CD4-positive, alpha-beta T cell treated with Interleukin-4 for 1 hour (primary cell): ENCODE data around the gene CFAP73.
"Not testable (repeated sequence)": the region's sequence is repeated elsewhere in the genome, so short reads cannot be mapped to it uniquely, and the experiment has no call there.

Experiments
- DNase-seq, 2 donors: peaks; one replicate each; pipeline ENCODE4 v3.0.0-alpha.2; 2020 to 2022

The CFAP73 gene

DNA sequence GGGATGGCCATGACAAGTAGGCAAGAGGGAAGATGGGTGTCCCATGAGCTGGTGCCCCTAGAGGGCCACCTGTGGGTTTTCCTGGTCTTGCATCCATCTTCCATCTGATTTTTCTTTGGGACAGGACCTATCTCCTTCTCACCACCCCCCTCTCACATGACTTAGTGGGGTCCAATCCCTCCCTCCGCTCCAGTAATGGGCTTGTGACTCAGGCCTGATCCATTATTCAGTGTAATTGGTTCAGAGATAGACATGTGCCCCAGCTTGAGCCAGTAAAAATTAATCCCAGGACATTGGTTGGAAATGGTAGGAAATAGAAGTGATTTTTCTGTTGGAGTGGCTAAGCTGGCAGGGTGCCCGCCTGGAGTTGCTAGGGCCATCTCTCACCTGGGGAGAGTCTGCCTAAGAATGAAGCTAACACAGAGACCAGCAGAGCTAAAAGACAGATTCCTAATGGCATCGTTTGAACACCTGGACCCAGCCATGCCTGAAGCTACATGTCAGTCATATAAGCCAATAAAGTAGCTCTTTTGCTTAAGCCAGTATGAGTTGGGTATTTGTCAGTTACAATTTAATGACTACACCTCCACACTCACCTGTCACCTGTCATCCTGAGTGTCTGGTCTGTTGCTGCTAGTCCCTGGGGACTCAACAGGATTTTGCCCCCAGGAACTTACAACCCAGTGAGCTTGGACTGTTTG, 28.7 kb upstream of the CFAP73 start:
- no peak for DNase-seq

GRCh38 chr12:113127791-113128199, 21.7 kb upstream of the CFAP73 start:
- DNase-seq: no peak

GRCh38 chr12:113128802-113129663, 20.5 kb upstream of the CFAP73 start:
- DNase-seq: no peak

DNA sequence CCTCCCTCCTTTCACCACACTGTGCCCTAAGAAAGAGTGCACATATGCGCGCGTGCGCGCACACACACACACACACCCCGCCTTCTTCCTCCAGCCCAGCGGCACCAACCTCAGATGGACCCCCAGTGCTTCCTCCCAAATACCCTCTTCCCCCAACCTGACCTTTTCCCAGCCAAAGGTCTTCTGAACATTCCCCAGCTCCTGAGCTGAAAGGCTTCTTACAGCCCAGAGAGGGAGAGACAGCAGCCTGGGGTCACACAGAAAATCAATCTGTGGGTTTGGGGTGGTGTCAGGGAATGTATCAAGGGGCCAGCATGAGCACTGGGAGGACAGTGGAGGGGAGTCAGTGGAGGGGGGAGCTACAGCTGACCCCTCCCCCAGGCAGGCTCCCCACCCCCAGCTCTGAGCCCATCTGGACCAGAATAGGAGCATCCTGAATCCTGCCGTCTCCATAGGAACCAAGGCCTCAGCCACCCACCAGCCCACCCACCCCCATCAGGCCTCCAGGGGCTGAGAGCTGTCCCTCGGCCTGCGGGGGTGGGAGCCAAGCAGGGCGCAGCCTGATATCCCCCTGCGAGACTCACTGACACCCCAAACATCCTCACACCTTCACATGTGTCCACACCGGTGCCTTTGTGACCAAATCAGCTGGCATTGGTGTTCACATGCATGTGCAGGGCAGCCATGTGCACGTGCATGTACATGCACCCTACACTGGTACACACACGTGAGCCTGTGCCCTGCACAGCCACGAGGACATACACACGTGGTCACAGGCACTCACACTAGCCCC, 19.7 kb upstream of the CFAP73 start:
- DNase-seq: no peak

DNA sequence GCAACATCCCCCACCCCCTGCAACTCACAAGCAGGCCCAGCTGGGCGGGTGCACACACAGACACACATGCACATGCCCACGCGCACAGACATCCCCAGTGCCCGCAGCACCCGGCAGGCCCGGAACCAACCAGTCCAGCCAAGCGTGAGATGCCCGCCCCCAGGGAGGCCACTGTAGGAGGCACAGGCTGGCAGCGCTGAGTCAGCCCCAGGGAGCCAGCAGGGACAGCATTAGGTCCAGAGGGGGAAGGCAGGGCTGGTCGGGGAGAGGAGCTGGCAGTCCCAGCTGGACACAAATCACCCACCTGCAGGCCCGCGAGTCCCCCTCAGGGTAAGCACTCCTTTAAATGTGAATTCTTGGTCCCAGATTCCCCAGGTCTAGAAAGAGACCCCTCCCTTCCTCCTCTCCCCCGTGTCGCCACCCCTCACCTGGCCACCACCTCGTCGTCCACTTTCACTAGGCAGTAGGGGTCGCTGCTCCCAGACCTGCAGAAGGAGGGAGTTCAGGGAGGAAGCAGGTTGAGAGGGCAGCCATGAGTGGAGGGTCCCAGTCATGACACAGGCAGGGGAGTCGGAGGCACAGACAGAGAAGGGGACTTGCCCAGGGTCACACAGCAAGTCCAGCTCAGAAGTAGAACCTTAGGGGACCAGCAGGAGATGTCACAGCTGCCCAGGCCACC, 18.9 kb upstream of the CFAP73 start:
- DNase-seq: peak in 1 of 2 donors; percentile 29

DNA sequence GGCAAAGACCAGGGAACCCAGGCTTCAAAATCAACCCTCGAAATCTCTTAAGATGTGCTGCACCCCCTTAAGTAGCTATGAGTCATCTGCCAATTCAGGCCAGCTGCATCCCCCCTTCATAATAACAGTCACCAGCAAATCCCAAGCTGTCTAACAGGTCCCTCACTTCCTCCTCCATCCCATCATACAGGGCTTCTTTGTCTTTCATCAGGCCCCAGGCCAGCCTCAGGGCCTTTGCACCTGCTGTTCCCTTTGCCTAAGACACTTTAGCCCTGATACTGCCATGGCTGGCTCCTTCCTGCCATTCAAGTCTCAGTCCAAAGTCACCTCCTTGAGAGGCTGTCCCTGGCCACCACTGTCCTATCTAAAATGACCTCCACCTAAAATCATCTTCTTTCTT, 18.0 kb upstream of the CFAP73 start:
- no peak for DNase-seq

GRCh38 chr12:113133036-113133435, 16.5 kb upstream of the CFAP73 start:
- no peak for DNase-seq

DNA sequence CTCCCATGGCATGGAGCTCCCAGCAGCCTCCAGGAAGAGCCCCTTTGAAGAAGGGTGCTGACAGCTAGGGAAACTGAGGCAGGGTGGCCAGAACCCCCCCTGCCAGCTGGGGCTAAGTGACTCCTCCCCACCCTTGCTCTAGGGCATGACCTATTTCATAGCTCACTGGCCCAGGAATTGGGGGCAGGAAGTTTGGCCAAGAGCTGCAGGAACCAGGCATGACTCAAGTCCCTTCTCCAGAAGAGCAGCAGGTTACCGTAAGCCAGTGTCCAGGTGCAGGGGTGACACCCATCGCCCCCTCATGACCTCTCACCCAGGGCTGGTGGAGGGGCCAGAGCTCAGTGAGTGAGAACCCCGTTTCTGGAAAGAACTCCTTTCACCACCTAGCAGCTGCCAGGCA, 15.9 kb upstream of the CFAP73 start:
- no peak for DNase-seq

DNA sequence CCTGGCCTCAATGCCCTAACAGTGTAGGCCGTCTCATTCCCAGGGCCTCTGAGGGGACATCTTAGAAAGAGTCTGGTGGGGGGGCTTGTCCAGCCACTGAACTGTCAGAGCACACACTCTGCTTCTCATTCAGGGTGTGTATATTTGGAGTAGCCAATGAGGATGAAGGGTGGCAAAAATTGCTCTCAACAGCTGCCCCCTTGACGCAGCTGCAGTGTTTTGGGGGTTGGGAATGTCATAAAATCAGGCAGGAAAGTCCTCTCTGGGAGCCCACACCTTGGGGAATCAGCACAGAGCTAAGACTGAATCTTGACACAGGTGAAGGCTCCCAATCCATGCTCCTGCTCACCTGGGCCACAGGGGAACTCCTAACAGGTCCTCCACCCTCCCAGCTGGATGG, 15.5 kb upstream of the CFAP73 start:
- no peak for DNase-seq

GRCh38 chr12:113134521-113134951, 15.0 kb upstream of the CFAP73 start:
- DNase-seq: no peak

- DNase-seq: peak; percentile 74 to 76
Observed at GRCh38 chr12:113135178-113136127, 14.1 kb upstream of the CFAP73 start, which contains the start of gene RASAL1. Gene RASAL1, minus strand, starts transcription at chr12:113135761. Its CDS starts 299 bp downstream, at chr12:113135462.

GRCh38 chr12:113136128-113136989, 13.2 kb upstream of the CFAP73 start:
- DNase-seq: peak; percentile 67 to 76

- DNase-seq: no peak
Observed at GRCh38 chr12:113136990-113137511, 12.5 kb upstream of the CFAP73 start.

GRCh38 chr12:113137861-113138783, 11.4 kb upstream of the CFAP73 start:
- no peak for DNase-seq

GRCh38 chr12:113138826-113139225, 10.7 kb upstream of the CFAP73 start:
- DNase-seq: no peak

DNA sequence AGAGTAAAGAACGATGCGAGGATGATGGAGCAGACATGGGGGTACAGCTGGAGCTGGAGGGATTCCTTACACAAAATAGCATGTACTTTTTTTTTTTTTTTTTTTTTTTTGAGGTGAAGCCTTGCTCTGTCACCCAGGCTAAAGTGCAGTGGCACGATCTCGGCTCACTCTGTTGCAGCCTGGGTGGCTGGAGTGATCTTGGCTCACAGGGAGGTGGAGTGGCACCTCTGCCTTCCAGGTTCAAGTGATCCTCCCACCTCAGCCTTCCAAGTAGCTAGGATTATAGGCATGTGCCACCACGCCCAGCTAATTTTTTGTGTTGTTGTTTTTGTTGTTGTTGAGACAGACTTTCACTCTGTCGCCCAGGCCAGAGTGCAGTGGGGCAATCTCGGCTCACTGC, 8.8 kb upstream of the CFAP73 start:
- no peak for DNase-seq

DNA sequence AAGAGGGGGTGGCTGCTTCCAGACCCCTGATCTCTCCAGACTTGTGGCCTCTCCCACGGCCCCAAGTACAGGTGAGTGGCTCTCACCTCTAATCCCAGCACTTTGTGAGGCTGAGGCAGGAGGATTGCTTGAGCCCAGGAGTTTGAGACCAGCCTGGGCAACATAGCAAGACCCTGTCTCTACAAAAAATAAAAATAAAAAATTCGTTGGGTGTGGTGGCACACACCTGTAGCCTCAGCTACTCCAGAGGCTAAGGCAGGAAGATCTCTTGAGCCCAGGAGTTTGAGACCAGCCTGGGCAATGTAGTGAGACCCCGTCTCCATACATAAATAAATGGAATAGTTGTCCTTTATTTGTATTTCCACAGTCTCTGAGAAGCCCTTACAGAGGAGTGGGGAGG, 7.8 kb upstream of the CFAP73 start:
- not testable (repeated sequence) for DNase-seq

DNA sequence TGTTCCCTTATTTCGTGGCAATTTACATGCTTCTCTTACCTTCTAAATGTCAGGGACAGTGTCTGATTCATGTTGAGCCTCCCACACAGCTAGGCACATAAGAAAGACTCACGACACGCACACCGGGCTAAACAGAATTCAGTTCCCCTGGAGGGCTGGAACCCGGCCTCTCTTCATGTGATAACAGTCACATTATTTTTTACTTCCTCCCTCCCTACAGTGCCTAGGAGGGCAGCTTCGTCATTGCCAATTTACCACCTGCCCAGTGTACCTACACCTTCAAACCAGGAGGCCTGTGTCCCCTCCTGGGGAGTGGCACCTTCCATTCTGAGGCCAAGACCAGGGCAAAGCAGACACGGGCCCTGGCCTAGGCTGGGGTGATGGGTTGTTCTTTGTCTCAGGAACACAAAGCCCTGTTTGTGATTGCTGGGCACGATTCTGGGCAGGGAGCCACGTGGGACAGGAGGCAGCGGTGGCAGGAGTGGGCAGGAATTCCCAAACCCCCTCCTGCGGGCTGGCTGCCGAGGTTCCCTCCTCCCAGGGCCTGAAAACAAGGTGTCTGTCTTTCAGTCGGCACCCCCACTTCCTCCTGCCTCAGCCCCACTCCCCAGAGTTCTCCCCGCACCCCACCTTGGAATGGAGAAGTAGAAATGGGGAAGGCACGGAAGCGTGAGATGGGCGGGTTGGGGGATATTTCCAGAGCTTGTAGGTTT, 7.2 kb upstream of the CFAP73 start:
- peak in 1 of 2 donors; percentile 45 for DNase-seq
